Stimulated activated CD4-positive, alpha-beta T cell treated with anti-CD3 and anti-CD28 coated beads, Interleukin-2, amount 100 ng/mL, for 24 hours (primary cell): Measurements from ENCODE around the gene CTPS1.

Experiments
- DNase-seq, 2 donors: peaks; one replicate each; pipeline ENCODE4 v3.0.0-alpha.2; 2020

The CTPS1 gene

DNA sequence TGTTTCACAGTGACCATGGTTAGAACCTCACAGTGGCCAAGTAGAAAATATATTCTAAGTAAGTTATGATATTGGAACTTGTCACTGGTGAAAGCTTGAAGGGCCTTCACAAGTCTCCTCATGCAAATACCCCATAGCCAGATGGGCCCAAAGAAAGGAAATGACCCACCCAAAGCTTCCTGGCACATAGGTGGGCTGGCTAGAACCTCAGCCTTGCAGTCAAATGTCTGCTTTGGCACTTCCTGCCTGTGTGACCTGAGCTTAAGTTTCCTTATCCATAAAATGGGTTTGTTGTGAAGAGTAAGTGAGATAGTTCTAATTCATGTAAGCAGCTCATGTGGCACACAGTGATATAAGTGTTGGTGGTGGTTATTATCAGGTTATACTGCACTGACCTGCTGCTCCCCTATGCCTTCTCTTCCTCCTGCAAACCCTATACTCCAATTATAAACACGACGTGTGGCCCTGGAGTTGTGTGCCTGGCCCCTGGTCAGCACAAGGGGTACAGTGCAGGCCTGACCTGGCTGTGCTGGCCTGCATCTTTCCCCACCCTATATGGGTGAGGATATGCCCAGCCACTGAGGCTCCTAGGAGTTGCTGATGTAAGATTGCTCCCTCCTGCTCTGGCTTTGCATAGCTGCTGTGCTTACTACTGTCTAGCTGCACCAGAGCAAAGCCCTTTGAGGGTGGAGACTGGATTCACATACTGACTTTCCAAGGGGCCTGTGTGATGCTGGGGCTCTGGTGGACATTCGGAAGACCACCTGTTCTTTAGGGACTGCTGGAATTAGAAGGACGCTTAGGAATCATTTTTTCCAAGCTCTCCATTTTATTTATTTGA lies 46.7 kb downstream of the CTPS1 start:
- no peak for DNase-seq

DNA sequence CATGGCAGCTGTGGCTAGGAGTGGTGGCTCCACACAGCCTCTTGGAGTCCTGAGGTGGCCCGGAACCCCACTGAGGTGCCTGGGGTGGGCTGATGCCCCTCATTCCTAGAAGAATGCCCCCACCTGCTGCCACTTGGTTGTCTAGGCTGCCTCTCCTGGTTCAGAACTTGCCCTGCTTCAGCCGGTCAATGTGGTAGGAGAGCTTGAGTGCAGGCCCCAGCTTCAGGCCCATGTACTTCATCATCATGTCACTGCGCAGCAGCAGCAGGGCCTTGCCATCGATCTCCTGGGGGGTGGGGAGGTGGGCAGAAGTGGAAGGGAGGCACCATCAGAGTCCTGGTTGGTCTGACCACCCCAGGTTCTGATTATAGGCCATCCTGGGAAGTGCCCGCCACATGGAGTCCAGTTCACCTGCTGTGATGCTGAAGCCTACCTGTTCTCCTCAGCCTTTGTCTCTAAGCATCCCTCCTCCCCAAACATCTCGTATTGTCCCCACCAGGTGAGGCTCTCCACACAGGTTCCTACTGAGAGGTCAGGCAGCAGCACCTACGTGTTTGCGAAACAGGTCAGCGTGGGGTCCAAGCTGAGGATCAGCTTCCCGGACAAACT lies 48.6 kb downstream of the CTPS1 start:
- DNase-seq, result no peak

DNA sequence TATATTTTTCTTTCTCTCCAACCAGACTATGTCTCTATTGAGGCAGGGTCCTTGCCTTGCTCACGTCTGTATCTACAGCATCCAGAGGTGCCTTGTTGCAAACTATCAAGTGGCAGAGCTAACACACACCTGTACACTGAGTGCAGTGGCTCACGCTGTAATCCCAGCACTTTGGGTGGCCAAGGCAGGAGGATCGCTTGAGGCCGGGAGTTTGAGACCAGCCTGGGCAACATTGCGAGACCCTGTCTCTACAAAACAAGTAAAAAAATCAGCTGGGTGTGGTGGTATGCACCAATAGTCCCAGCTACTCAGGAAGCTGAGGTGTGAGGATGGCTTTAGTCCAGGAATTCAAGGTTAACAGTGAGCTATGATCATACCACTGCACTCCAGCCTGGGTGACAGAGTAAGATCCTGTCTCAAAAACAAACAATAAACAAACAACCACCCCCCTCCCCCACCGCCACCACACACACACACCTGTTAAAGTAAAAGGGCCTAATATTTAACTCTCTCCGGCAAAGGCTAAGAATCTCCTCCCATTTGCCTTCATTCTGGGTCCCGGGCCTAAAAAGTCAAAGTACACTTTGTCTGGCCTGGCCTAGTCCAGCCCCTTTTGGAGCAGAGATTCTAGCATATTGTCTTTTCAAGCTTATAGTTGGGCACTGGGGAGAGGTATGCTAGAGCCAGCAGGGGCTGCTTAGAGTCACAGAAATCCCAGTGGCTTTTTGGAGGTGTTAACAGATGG lies 51.5 kb downstream of the CTPS1 start:
- DNase-seq, result no peak

DNA sequence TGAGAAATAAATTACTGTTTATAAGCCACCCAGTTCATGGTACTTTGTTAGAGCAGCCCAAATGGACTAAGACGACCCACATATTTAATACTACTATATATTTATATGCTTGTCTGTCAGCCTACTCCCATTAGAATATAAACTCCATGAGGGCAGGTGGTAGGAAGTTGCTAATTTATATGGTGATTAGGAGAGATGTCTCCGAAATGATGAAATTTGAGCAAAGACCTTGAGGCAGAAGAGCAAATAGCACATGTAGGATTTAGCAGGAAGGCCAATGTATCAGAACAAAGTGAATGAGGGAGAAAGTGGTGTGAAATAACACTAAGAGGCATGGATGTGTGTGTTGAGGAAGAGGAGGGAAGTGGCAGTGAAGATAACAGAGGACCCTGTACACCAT lies 52.7 kb downstream of the CTPS1 start:
- no peak for DNase-seq

DNA sequence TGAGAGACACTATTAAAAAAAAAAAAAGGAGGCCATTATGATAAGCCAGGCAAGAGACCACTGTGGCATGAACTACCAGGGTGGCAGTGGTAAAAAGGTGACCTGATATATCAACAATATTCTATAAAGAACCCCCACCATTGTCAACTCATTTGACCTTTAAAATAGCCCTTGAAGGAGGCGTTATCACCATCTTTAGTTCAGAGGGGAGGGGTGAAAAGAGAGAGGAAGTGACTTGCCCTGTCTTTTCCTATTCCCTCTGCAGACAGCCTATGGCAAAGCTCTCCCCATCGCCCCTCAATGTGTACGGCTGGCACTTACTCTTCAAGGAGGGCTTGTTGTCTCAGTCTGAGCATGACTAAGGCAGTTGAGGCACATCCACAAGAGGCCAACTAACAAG lies 53.8 kb downstream of the CTPS1 start:
- no peak for DNase-seq

DNA sequence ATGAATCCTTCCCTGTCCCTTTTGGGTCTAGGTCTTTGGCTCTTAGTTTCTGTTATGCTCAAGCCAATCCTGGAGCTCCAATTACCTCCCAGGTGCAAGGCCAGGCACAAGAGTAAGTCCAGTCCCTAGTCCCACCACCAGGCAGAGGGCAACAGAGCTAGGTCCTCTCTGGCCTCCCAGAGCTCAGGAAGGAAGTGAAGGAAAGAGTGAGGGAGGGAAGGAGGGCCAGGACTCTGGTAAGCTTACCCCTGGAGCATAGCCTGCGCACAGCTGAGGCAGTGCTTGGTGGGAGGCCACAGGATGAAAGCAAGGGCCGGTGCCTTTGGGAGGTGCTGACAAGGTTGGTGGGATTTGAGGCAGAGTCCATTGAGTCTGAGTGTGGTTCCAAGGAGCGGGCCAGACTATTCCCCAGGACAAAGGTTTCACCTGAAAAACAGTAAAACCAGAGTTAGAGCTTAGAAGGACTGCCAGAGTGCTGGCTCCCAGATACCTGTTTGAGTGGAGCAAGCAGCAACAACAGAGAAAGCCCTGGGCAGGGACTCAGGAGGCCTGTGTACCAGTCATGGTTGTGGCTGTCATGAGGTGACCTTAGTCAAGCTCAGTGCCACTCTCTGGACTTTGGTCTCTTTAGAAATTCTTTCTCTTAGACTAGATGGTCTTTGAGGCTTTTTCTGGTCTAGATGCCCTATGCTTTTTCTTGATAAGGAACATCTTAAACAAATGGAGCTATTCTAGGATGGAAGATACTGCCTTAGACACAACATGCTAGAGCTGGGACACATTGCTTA lies 57.8 kb downstream of the CTPS1 start:
- DNase-seq, result no peak

DNA sequence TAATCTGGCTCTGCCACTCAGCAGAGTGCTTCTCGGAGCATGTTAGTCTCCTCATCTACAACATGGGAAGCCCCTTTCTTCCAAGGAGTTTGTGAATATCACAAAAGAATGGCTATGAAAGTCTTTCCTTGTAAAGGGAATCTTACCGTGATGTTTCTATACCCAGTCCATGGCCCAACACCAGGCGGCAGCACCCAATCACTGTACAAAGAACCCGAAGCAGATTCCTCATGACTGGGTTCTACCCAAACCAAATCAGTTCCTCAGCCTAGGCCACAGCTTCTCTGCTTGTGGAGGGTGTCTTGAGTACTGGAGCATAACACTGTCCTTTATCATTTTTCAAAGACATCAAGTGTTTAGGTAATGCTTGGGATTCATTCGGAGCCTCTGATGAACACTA lies 58.6 kb downstream of the CTPS1 start:
- DNase-seq, result no peak

DNA sequence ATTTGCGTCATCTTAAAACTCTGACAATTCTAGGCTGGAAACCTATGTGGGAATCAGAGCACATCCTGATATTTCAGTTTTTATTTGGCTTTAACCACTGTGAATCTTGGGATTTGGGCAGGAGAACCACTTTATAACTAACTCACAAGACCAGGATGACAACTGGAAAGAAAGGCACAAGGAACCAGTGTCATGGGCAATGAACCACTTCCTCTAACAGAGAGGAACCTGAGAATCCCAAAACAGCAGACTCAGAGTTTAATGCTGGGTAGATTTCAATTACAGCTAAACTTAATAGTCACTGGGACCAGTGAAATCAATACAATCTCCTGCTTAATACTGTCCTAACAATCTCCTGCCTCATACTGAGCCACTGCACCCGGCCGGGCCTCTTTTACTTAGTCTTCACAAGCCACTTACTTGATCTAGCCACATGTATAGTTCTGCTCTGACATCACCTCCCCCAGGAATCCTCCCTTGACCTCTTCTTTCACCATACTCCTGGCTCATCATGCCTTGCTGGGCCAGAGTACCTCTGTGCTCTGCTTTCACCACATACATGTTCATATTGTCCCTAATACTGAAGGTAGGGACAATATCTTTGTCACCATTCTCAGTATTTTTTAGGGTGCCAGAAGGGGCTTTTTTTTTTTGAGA lies 62.2 kb downstream of the CTPS1 start:
- DNase-seq, result no peak

DNA sequence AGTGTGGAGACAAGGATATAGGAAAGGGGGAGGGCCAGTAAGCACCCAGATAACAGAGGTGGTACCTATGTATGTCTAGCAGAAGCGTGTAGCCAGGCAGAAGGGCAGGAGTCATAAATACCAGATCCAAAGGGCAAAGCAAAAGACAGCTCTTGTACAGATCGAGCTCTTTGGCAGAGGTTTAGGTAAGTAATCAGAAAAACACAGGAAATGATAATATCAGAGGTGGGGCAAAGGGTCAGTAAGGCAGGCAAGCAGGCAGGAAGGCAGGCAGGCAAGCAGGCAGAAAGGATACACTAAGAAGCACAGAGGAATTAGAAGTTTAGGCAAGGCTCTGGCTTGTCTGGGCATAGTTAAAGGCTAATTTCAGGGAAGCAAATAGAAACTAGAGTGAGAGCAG lies 64.7 kb downstream of the CTPS1 start:
- no peak for DNase-seq

DNA sequence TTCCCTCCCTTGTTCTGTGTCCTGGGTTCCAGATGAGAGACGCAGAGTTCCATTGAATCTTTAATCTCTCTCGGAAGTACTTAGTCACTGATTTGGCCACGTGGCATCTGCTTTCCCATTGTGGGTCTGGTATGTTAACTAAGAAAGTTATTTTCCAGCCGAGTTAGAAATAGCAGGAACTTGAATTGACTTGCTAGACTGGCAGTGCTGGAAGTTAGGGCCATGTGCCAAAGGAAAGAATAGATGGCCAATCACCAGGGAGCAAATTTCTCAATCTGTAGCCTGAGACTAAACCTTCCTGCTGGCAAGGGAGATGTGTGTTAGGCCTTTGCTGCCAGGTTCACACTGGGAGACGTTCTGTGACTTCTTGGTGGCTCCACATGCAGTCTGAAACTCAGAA lies 66.2 kb downstream of the CTPS1 start:
- no peak for DNase-seq

DNA sequence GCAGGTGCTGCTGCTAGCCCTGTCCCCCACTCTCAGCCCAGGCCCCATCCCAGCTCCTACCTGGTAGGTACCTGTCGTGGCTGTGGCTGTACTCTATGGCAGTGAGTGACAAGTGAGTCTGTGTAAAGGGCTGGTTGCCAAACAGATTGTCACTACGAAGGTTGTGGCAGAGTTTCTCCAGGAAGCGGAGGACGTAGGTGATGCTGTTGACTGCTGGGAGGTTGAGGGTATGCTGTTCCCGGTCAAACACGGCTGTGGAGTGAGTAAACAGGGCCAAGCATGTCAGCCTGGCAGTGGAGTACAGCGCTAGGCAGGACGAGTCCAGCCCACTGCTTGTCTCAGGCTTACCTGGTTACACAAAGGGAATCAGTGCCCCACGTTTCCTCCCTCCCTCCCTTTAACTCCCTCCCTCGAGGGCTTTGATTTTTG lies 66.9 kb downstream of the CTPS1 start:
- DNase-seq, result no peak

DNA sequence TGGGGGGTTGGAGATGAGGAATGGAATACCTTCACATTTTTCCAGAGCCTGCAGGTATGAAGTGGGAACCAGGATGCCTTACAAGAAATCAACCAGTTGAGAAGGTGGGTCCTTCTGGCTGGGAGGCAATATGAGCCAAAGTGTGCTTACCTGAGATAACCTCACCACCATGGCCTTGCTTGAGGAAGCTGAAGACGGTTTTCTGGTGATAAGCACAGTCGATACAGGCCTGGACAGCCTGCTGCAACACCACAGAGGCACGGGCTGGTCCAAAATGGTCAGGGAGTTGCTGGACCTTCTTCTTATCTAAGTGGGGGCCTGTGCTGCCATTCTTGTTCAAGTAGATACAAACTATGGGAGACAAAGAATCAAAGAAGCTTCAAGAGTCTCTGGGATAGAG lies 69.0 kb downstream of the CTPS1 start:
- no peak for DNase-seq

DNA sequence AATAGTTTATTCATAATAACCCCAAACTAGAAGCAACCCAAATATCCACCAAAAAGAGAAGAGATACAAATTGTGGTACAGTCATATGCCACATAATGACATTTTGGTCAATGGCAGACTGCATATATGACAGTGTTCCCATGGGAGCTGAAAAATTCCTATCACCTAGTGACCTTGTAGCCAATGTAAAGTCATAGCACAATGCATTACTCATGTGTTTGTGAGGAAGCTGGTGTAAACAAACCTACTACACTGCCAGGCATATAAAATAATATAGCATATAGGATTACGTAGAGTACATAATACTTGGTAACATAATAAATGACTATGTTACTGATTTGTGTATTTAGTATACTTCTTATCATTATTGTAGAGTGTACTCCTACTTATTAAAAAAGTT lies 71.5 kb downstream of the CTPS1 start:
- no peak for DNase-seq

DNA sequence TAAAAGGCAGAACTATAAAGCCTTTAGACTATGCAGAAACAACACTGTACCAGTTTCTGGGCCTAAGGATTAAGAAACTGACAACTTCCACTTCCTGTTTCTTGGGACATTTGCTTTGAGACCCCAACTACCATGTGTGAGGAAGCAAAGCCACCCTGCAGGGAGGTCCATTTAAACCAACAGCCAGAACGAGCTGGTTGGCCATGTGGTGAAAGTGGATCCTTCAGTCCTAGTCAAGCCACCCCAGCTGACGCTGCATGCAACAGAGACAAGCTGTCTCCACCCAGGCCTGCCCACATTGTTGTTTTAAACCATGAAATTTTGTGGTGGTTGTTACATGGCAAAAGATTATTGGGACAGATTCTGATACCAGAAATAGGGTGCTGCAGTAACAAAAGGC lies 73.8 kb downstream of the CTPS1 start:
- no peak for DNase-seq

DNA sequence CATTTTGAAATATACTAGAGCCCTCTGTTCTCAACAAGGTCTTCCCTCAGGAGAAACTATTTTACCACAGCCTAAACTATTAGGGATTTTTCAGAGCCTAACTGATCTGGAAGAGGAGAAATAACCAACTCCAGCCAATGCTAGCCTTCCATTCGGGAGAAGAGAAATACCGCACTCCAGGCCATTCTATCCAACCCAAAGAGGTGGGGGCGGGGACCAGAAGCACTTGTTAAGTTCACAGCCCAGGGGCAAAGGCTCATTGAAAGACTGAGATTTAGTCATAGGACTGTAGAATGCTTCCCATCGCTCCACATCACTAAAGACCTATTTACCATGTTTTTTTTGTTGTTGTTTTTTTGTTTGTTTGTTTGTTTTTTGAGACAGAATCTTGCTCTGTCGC lies 77.4 kb downstream of the CTPS1 start:
- no peak for DNase-seq
